WI38 (cell line): Measurements from ENCODE around the gene CTIF.

Experiments used
- H3K4me3 ChIP-seq: 2 replicates; pipeline ENCODE4 v1.5.1; 2011; ENCODE audit warnings: low read depth, mild to moderate bottlenecking, control low read depth, low read length
- CTCF ChIP-seq: IDR thresholded peaks from 2 replicates; pipeline ENCODE4 v1.5.1; 2012; ENCODE audit warnings: low read depth, mild to moderate bottlenecking, control low read depth, low read length

The CTIF gene

GRCh38 chr18:48724442-48724841, 185.6 kb downstream of the CTIF start:
- no peak for TF ChIP-seq CTCF
- no peak overlapping the region for H3K4me3 ChIP-seq

- TF ChIP-seq CTCF: no peak
- no peak overlapping the region for H3K4me3 ChIP-seq
Measured at GRCh38 chr18:48724939-48725338, 186.1 kb downstream of the CTIF start.

GRCh38 chr18:48725562-48725961, 186.7 kb downstream of the CTIF start:
- H3K4me3 ChIP-seq: no peak overlapping the region
- TF ChIP-seq CTCF: no peak

- no peak overlapping the region for H3K4me3 ChIP-seq
- no peak for TF ChIP-seq CTCF
Measured at GRCh38 chr18:48727681-48728080, 188.8 kb downstream of the CTIF start.

- H3K4me3 ChIP-seq: no peak overlapping the region
Measured at GRCh38 chr18:48728204-48728833, 189.5 kb downstream of the CTIF start.

GRCh38 chr18:48729404-48729803, 190.6 kb downstream of the CTIF start:
- TF ChIP-seq CTCF: no peak
- H3K4me3 ChIP-seq: no peak overlapping the region

More at GRCh38 chr18:48728204-48728833, 189.5 kb downstream of the CTIF start:
- no peak for TF ChIP-seq CTCF

- no peak overlapping the region for H3K4me3 ChIP-seq
- no peak for TF ChIP-seq CTCF
Measured at GRCh38 chr18:48730010-48730409, 191.2 kb downstream of the CTIF start.
